Measurements from ENCODE around the gene MEI1. TPM values are rescaled to one million over a fixed set of nuclear protein-coding genes. Genes with fewer than 3 reads are reported as not detected.

The MEI1 gene
- polyA plus RNA-seq, 1 donor (not counting 4 experiments of a cell fraction or from before 2014, with no cell fraction given) = 0.10 TPM

- Histone ChIP-seq H3K9ac (ENCODE audit: control insufficient read depth, extremely low read depth, insufficient read depth, low read length) (no peak overlapping the region), H4K20me1 (ENCODE audit: control insufficient read depth, extremely low read depth, insufficient read depth, low read length) (peaks cover 14% of the 10 kb centered on the region), H3K36me3 (ENCODE audit: control insufficient read depth in 2 of 2, extremely low read depth in 1 of 2, insufficient read depth in 2 of 2, low read length in 2 of 2) (peaks cover 4 to 34% of the 10 kb centered on the region in 2 experiments), H3K27me3 (ENCODE audit: control insufficient read depth, extremely low read depth, insufficient read depth, low read length) (no peaks in the 10 kb centered on the region), H3K27ac (ENCODE audit: control insufficient read depth, insufficient read depth, low read length) (peak overlapping the region; percentile 19), H3K4me2 (ENCODE audit: control insufficient read depth, extremely low read depth, insufficient read depth, low read depth, low read length) (peak overlapping the region; percentile 35), H2AFZ (ENCODE audit: control insufficient read depth, low read length) (no peak overlapping the region), H3K4me3 (ENCODE audit: control insufficient read depth in 2 of 3, extremely low read depth in 1 of 3, insufficient read depth in 2 of 3, low read depth in 1 of 3, low read length in 3 of 3) (no peak overlapping the region), H3K9me3 (ENCODE audit: control insufficient read depth, low read depth, low read length) (no peaks in the 10 kb centered on the region), H3K4me1 (ENCODE audit: control insufficient read depth, extremely low read depth, insufficient read depth, low read length) (peaks cover 69% of the 10 kb centered on the region), H3K79me2 (ENCODE audit: control insufficient read depth, insufficient read depth, low read length) (peaks cover 97% of the 10 kb centered on the region), H3K9me1 (ENCODE audit: control insufficient read depth, extremely low read depth, insufficient read depth, low read length) (peaks cover 14% of the 10 kb centered on the region)
- dilution Hi-C loops (cut with MboI; ENCODE audit: extremely low pct_ligation_motif_present, low sequenced_read_pairs) = no loop called here
- TF ChIP-seq EZH2 (IDR thresholded peaks at IDR 0.05; ENCODE audit: low read length) = no peak
- TF ChIP-seq, protein P1, sequence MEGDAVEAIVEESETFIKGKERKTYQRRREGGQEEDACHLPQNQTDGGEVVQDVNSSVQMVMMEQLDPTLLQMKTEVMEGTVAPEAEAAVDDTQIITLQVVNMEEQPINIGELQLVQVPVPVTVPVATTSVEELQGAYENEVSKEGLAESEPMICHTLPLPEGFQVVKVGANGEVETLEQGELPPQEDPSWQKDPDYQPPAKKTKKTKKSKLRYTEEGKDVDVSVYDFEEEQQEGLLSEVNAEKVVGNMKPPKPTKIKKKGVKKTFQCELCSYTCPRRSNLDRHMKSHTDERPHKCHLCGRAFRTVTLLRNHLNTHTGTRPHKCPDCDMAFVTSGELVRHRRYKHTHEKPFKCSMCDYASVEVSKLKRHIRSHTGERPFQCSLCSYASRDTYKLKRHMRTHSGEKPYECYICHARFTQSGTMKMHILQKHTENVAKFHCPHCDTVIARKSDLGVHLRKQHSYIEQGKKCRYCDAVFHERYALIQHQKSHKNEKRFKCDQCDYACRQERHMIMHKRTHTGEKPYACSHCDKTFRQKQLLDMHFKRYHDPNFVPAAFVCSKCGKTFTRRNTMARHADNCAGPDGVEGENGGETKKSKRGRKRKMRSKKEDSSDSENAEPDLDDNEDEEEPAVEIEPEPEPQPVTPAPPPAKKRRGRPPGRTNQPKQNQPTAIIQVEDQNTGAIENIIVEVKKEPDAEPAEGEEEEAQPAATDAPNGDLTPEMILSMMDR (optimal IDR thresholded peaks at IDR 0.05 in 1 of 3, IDR thresholded peaks at IDR 0.05 in 1 of 3, conservative IDR thresholded peaks at IDR 0.05 in 1 of 3; ENCODE audit: extremely low read depth in 1 of 3, insufficient read depth in 2 of 3, low read length in 3 of 3) = no peak
- no peak for DNase-seq (ENCODE audit: low read depth, low spot score)
- no peak for FAIRE-seq
Observed at GRCh38 chr22:41844513-41844912, 145.2 kb downstream of the MEI1 start.

- FAIRE-seq (no peak), DNase-seq (ENCODE audit: low read depth, low spot score) (no peak)
- H3K9me1 ChIP-seq (ENCODE audit: control insufficient read depth, extremely low read depth, insufficient read depth, low read length) = peaks cover 14% of the 10 kb centered on the region
- H3K9ac ChIP-seq (ENCODE audit: control insufficient read depth, extremely low read depth, insufficient read depth, low read length) = no peak overlapping the region
- no peak overlapping the region for H2AFZ ChIP-seq (ENCODE audit: control insufficient read depth, low read length)
- peak overlapping the region; percentile 47 for H3K27ac ChIP-seq (ENCODE audit: control insufficient read depth, insufficient read depth, low read length)
- TF ChIP-seq EZH2 (IDR thresholded peaks at IDR 0.05; ENCODE audit: low read length) = no peak
- TF ChIP-seq, protein P1 (optimal IDR thresholded peaks at IDR 0.05 in 1 of 3, IDR thresholded peaks at IDR 0.05 in 1 of 3, conservative IDR thresholded peaks at IDR 0.05 in 1 of 3; ENCODE audit: extremely low read depth in 1 of 3, insufficient read depth in 2 of 3, low read length in 3 of 3) = no peak
- peak overlapping the region; percentile 83 for H3K4me2 ChIP-seq (ENCODE audit: control insufficient read depth, extremely low read depth, insufficient read depth, low read depth, low read length)
- H4K20me1 ChIP-seq (ENCODE audit: control insufficient read depth, extremely low read depth, insufficient read depth, low read length) = peaks cover 14% of the 10 kb centered on the region
- peaks cover 61% of the 10 kb centered on the region for H3K4me1 ChIP-seq (ENCODE audit: control insufficient read depth, extremely low read depth, insufficient read depth, low read length)
- no peaks in the 10 kb centered on the region for H3K9me3 ChIP-seq (ENCODE audit: control insufficient read depth, low read depth, low read length)
- H3K79me2 ChIP-seq (ENCODE audit: control insufficient read depth, insufficient read depth, low read length) = peaks cover 97% of the 10 kb centered on the region
- H3K27me3 ChIP-seq (ENCODE audit: control insufficient read depth, extremely low read depth, insufficient read depth, low read length) = no peaks in the 10 kb centered on the region
- dilution Hi-C loops (cut with MboI; ENCODE audit: extremely low pct_ligation_motif_present, low sequenced_read_pairs) = no loop called here
- peaks cover 4 to 33% of the 10 kb centered on the region in 2 experiments for H3K36me3 ChIP-seq (ENCODE audit: control insufficient read depth in 2 of 2, extremely low read depth in 1 of 2, insufficient read depth in 2 of 2, low read length in 2 of 2)
- H3K4me3 ChIP-seq (ENCODE audit: control insufficient read depth in 2 of 3, extremely low read depth in 1 of 3, insufficient read depth in 2 of 3, low read depth in 1 of 3, low read length in 3 of 3) = no peak overlapping the region
Observed at GRCh38 chr22:41845380-41846267, 146.3 kb downstream of the MEI1 start.
